Measurements from ENCODE around the gene DTX3.
A peak's percentile ranks its signal among the peaks of the same experiment; 100 is the strongest.
"Not testable (repeated sequence)": the region's sequence is repeated elsewhere in the genome, so short reads cannot be mapped to it uniquely, and the experiment has no call there.

Gene DTX3

GRCh38 chr12:57583008-57583831, 21.4 kb upstream of the DTX3 start:
- peak; percentile 27 to 76 for DNase-seq (ENCODE audit: low read depth in 1 of 2, low spot score in 1 of 2)

GRCh38 chr12:57584050-57584449, 20.6 kb upstream of the DTX3 start:
- no peak for DNase-seq (ENCODE audit: low read depth in 1 of 2, low spot score in 1 of 2)

GRCh38 chr12:57584690-57585089, 19.9 kb upstream of the DTX3 start:
- DNase-seq (ENCODE audit: low read depth in 1 of 2, low spot score in 1 of 2) = no peak

GRCh38 chr12:57585156-57585555, 19.5 kb upstream of the DTX3 start:
- DNase-seq (ENCODE audit: low read depth in 1 of 2, low spot score in 1 of 2) = no peak

- DNase-seq (ENCODE audit: low read depth in 1 of 2, low spot score in 1 of 2) = no peak
Measured at GRCh38 chr12:57586128-57586527, 18.5 kb upstream of the DTX3 start.

- no peak for DNase-seq (ENCODE audit: low read depth in 1 of 2, low spot score in 1 of 2)
Measured at GRCh38 chr12:57586832-57587429, 17.7 kb upstream of the DTX3 start.

GRCh38 chr12:57588951-57589610, 15.5 kb upstream of the DTX3 start:
- DNase-seq (ENCODE audit: low read depth in 1 of 2, low spot score in 1 of 2) = not testable (repeated sequence)

- DNase-seq (ENCODE audit: low read depth in 1 of 2, low spot score in 1 of 2) = no peak
Measured at GRCh38 chr12:57590479-57590863, 14.2 kb upstream of the DTX3 start.

GRCh38 chr12:57590864-57591781, 13.5 kb upstream of the DTX3 start, which contains the start of gene PIP4K2C:
Gene PIP4K2C, plus strand, starts transcription at chr12:57591192. Its CDS starts 98 bp downstream, at chr12:57591290.
- DNase-seq (ENCODE audit: low read depth in 1 of 2, low spot score in 1 of 2) = peak; percentile 49 to 70

GRCh38 chr12:57591782-57592325, 12.8 kb upstream of the DTX3 start:
- DNase-seq (ENCODE audit: low read depth in 1 of 2, low spot score in 1 of 2) = no peak

GRCh38 chr12:57592551-57593165, 12.0 kb upstream of the DTX3 start:
- DNase-seq (ENCODE audit: low read depth in 1 of 2, low spot score in 1 of 2) = no peak

GRCh38 chr12:57593187-57593586, 11.4 kb upstream of the DTX3 start:
- no peak for DNase-seq (ENCODE audit: low read depth in 1 of 2, low spot score in 1 of 2)

GRCh38 chr12:57600395-57600794, 4.2 kb upstream of the DTX3 start:
- no peak for DNase-seq (ENCODE audit: low read depth in 1 of 2, low spot score in 1 of 2)

- DNase-seq (ENCODE audit: low read depth in 1 of 2, low spot score in 1 of 2) = no peak
Measured at GRCh38 chr12:57602544-57602943, 2.1 kb upstream of the DTX3 start.

- DNase-seq (ENCODE audit: low read depth in 1 of 2, low spot score in 1 of 2) = no peak
Measured at GRCh38 chr12:57603324-57603723, 1.3 kb upstream of the DTX3 start.

GRCh38 chr12:57603815-57604453, 690 bp upstream of the DTX3 start:
- no peak for DNase-seq (ENCODE audit: low read depth in 1 of 2, low spot score in 1 of 2)

- no peak for DNase-seq (ENCODE audit: low read depth in 1 of 2, low spot score in 1 of 2)
Measured at GRCh38 chr12:57604992-57605810, 577 bp downstream of the DTX3 start.

- DNase-seq (ENCODE audit: low read depth in 1 of 2, low spot score in 1 of 2) = no peak
Measured at GRCh38 chr12:57605811-57606311, 1.2 kb downstream of the DTX3 start.

GRCh38 chr12:57606399-57606798, 1.8 kb downstream of the DTX3 start:
- DNase-seq (ENCODE audit: low read depth in 1 of 2, low spot score in 1 of 2) = no peak
